NCI-H524 (cell line): ENCODE results near the gene TKTL1.
"Not testable (repeated sequence)": the region's sequence is repeated elsewhere in the genome, so short reads cannot be mapped to it uniquely, and the experiment has no call there.

Experiments
- DNase-seq, 2 experiments: peaks; one replicate each; lab custom pipeline; 2025; lab: John Stamatoyannopoulos, UW

The TKTL1 gene

GRCh38 chrX:154295664-154296310, at the start of gene TKTL1:
TSS of gene TKTL1 (plus strand) at chrX:154295795. CDS start at chrX:154295860, 65 bp downstream.
- DNase-seq = no peak

DNA sequence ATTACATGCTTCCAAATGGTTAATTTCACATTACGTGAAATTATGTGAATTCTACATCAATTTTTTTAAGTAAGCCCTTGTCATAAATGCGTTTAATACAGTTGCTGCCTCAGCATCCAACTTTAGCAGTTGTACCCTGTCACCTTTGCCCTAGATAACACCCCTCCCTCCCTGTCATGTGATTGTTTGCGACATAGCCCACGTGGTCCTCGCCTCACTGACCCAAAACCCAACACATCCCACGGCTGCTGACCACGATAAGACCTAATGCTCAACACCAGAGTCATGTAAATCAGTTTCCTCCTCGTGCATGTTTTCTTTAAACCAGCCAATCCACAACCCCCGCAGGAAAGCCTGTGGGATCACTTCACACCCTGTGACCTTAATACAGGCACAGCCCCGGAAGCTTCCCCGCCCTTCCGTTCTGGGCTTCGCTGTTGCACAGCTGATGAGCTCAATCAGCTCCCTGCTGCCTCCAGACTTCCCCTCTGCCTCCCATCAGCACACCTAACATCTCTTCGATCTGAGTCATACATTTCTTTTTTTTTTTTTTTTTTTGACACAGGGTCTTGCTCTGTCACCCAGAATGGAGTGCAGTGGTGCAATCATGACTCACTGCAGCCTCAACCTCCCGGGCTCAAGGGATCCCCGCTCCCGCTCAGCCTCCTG, 48.1 kb upstream of the TKTL1 start:
- DNase-seq = not testable (repeated sequence)

DNA sequence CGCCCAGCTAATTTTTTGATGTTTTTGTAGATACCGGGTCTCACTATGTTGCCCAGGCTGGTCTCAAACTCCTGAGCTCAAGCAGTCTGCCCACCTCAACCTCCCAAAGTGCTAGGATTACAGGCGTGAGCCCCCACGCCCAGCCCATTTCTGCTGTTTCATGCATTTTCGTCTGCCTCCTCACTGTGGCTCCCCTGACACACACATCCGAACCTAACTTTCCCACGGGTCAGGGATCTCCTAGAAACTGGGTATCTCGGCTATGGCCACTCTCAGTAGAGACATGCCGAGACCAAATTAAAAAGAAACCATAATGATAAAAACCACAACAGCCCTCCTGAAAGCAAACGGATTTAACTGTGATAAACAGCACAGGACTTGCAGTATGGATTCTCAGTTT, 47.5 kb upstream of the TKTL1 start:
- not testable (repeated sequence) for DNase-seq

- DNase-seq = not testable (repeated sequence)
Measured at GRCh38 chrX:154257282-154257681, 38.3 kb upstream of the TKTL1 start, which contains the start of gene OPN1MW3. TSS of gene OPN1MW3 (plus strand) at chrX:154257582. CDS start at chrX:154257620, 38 bp downstream.

GRCh38 chrX:154258711-154259110, 36.9 kb upstream of the TKTL1 start:
- DNase-seq = not testable (repeated sequence)

GRCh38 chrX:154263072-154263471, 32.5 kb upstream of the TKTL1 start:
- not testable (repeated sequence) for DNase-seq

- not testable (repeated sequence) for DNase-seq
Measured at GRCh38 chrX:154269245-154269644, 26.4 kb upstream of the TKTL1 start.

DNA sequence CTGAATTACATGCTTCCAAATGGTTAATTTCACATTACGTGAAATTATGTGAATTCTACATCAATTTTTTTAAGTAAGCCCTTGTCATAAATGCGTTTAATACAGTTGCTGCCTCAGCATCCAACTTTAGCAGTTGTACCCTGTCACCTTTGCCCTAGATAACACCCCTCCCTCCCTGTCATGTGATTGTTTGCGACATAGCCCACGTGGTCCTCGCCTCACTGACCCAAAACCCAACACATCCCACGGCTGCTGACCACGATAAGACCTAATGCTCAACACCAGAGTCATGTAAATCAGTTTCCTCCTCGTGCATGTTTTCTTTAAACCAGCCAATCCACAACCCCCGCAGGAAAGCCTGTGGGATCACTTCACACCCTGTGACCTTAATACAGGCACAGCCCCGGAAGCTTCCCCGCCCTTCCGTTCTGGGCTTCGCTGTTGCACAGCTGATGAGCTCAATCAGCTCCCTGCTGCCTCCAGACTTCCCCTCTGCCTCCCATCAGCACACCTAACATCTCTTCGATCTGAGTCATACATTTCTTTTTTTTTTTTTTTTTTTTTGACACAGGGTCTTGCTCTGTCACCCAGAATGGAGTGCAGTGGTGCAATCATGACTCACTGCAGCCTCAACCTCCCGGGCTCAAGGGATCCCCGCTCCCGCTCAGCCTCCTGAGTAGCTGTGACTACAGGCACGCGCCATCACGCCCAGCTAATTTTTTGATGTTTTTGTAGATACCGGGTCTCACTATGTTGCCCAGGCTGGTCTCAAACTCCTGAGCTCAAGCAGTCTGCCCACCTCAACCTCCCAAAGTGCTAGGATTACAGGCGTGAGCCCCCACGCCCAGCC, 10.9 kb upstream of the TKTL1 start:
- not testable (repeated sequence) for DNase-seq

- DNase-seq = not testable (repeated sequence)
Measured at GRCh38 chrX:154286406-154286805, 9.2 kb upstream of the TKTL1 start.

GRCh38 chrX:154294791-154295574, 612 bp upstream of the TKTL1 start, which contains the start of gene TEX28:
TSS of gene TEX28 (minus strand) at chrX:154295124. CDS start at chrX:154292117, 3,007 bp downstream.
- DNase-seq = no peak

DNA sequence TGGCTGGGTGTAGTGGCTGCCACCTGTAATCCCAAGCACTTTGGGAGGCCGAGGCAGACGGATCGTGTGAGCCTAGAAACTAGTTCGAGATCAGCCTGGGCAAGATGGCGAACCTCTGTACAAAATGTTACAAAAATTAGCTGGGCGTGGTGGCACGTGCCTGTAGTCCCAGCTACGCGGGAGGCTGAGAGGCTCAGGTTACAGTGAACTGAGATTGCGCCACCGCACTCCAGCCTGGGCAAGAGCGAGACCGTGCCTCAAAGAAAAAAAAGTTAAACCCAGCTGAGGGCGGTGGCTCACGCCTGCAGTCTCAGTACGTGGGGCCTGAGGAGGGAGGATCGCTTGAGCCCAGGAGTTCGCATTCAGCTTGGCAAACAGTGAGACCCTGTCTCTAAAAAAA, 1.1 kb downstream of the TKTL1 start:
- DNase-seq = no peak

DNA sequence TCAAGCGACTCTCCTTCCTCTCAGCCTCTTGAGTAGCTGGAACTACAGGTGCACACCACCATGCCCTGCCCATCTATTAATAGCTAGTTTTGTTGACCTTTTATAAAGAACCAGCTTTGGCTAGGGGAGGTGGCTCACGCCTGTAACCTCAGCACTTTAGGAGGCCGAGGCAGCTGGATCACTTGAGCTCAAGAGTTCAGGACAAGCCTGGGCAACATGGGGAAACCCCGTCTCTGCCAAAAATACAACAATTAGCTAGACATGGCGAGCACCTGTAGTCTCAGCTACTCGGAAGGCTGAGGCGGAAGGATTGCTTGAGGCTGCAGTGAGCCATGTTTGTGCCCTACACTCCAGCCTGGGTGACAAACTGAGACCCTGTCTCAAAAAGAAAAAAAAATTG, 2.7 kb downstream of the TKTL1 start:
- peak in 1 of 2 experiments; percentile 29 for DNase-seq

DNA sequence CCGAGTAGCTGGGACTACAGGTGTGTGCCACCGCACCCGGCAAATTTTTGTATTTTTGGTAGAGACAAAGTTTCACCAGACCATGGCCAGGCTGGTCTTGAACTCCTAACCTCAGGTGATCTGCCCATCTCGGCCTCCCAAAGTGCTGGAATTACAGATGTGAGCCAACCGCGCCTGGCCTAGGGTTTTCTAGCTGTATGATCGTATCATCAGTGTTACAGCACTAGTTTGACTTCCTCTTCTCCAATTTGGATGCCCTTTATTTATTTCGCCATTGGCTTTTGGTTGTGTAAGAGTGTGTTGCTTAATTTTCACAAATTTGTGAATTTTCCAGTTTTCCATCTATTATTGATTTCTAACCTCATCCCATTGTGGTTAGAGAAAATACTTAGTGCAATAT, 5.2 kb downstream of the TKTL1 start:
- DNase-seq = no peak

DNA sequence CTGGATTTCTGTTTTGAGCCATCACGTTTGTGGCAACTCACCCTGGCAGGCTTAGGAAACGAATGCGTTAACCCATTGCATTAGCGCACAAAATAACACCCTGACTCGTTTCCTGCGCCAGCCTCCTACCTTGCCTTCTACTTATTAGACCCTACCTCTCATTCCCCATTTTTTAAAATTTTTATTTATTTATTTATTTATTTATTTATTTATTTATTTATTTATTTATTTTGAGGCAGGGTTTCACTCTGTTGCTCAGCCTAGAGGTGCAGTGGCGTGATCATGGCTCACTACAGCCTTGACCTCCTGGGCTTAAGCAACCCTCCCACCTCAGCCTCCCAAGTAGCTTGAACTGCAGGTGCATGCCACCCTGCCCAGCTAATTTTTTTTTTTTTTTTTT, 7.4 kb downstream of the TKTL1 start:
- DNase-seq = not testable (repeated sequence)

- DNase-seq = no peak
Measured at GRCh38 chrX:154303476-154303875, 7.9 kb downstream of the TKTL1 start.

- no peak for DNase-seq
Measured at GRCh38 chrX:154304846-154305245, 9.3 kb downstream of the TKTL1 start.

GRCh38 chrX:154305541-154306205, 10.1 kb downstream of the TKTL1 start:
- no peak for DNase-seq

- DNase-seq = no peak
Measured at GRCh38 chrX:154307202-154307601, 11.6 kb downstream of the TKTL1 start.

DNA sequence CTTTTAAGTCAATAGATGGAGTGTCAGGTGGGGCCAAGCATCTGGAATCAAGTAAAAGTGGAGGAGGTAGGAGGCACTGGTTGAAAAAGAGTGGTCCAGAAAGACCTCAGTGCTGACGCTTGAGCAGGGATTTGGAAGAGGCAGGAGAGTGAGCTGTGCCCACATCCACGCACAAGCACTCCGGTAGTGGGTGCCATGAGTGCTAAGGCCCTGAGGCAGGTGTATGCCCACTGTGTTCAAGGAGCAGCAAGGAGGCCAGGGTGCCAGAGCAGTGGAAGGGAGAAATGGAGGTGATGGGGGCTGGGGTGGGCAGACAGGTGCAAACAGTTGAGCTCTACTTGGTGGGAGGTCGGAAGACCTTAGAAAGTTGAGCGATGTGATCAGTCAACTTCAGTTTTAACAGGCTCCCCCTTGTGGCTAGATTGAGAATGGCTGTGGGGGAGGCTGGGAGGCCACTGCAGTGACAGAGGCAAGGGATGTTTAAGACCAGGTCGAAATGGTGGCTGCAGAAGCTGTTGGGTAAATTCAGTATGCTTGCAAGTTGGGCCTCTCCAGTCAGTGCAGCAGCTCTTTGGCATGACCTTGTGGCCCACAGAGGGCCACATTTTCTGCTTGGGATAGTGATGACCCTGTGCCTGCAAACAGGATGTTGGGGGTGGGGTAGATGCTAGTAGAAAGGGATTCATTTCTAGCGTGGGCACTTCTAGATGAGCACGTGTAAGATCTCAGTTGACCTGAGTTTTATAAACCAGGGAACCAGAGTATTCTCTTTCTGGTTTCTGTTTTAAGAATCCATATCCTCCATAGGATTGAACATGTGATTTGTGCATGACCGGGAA, 12.7 kb downstream of the TKTL1 start:
- peak; percentile 29 to 46 for DNase-seq
